Ishikawa (cell line): ENCODE measurements around the gene C16orf89.

ENCODE experiments used
- CEBPB ChIP-seq: IDR thresholded peaks from 2 replicates; pipeline ENCODE4 v1.6.1; 2012
- CREB1 ChIP-seq: IDR thresholded peaks from 2 replicates; pipeline ENCODE4 v1.6.1; 2012; ENCODE audit warnings: low read depth
- EGR1 ChIP-seq: IDR thresholded peaks from 2 replicates; pipeline ENCODE4 v1.6.1; 2012
- EP300 ChIP-seq: IDR thresholded peaks from 2 replicates; pipeline ENCODE4 v1.6.1; 2012; ENCODE audit warnings: borderline replicate concordance
- MAX ChIP-seq: IDR thresholded peaks from 2 replicates; pipeline ENCODE4 v1.6.1; 2012
- NFIC ChIP-seq: IDR thresholded peaks from 2 replicates; pipeline ENCODE4 v1.6.1; 2012
- RAD21 ChIP-seq: IDR thresholded peaks from 2 replicates; pipeline ENCODE4 v1.6.1; 2012; ENCODE audit warnings: low read depth
- REST ChIP-seq: IDR thresholded peaks from 2 replicates; pipeline ENCODE4 v1.6.1; 2012; ENCODE audit warnings: low read depth, mild to moderate bottlenecking
- TAF1 ChIP-seq: IDR thresholded peaks from 2 replicates; pipeline ENCODE4 v1.6.1; 2012; ENCODE audit warnings: low read depth, mild to moderate bottlenecking
- TCF12 ChIP-seq: IDR thresholded peaks from 2 replicates; pipeline ENCODE4 v1.6.1; 2012; ENCODE audit warnings: low read depth
- USF1 ChIP-seq: IDR thresholded peaks from 2 replicates; pipeline ENCODE4 v1.6.1; 2012
- YY1 ChIP-seq: IDR thresholded peaks from 2 replicates; pipeline ENCODE4 v1.6.1; 2012; ENCODE audit warnings: low read depth

- TF ChIP-seq RAD21 = no peak
- TF ChIP-seq CREB1 = no peak
- no peak for TF ChIP-seq EP300
- no peak for TF ChIP-seq YY1
- no peak for TF ChIP-seq TAF1
- no peak for TF ChIP-seq TCF12
- TF ChIP-seq REST = no peak
- no peak for TF ChIP-seq CEBPB
- no peak for TF ChIP-seq MAX
- no peak for TF ChIP-seq NFIC
- no peak for TF ChIP-seq EGR1
- no peak for TF ChIP-seq USF1
These were observed 38.1 kb downstream of the C16orf89 start for GRCh38 chr16:5027575-5028235.
